ENCODE data around the gene FXYD2. TPM values are rescaled to one million over a fixed set of nuclear protein-coding genes. Genes with fewer than 3 reads are reported as not detected.

Gene FXYD2
- total and polyA plus RNA-seq, 2 of the 8 experiments (the other 6 are each of a cell fraction or from before 2014, with no cell fraction given) = 0.89 to 1.1 TPM

- H3K23me2 ChIP-seq (ENCODE audit: low read depth, low read length) = peaks cover 16% of the 10 kb centered on the region
- H3K9ac ChIP-seq (replicated peaks in 1 of 4; ENCODE audit: extremely low read depth in 1 of 4, low read depth in 3 of 4, low read length in 3 of 4) = no peak within 1 kb of the TSS
- H3K79me1 ChIP-seq (ENCODE audit: low read depth, low read length) = no peaks in the 10 kb centered on the region
- peaks cover 0 to 13% (median 6%) of the 10 kb centered on the region in 4 experiments; a peak in 5 of 7 replicates for H3K4me1 ChIP-seq (replicated peaks in 1 of 4; ENCODE audit: control insufficient read depth in 3 of 4, insufficient read depth in 4 of 4, low read length in 3 of 4)
- no peak within 1 kb of the TSS for H2BK15ac ChIP-seq (ENCODE audit: low read length)
- no peaks in the 10 kb centered on the region for H3K36me3 ChIP-seq (ENCODE audit: control insufficient read depth in 2 of 4, insufficient read depth in 4 of 4, low read length in 3 of 4)
- H3K4me2 ChIP-seq (ENCODE audit: insufficient read depth in 1 of 2, low read depth in 2 of 2, low read length in 2 of 2) = peak within 1 kb of the TSS; percentile 79 to 100
- no peaks in the 10 kb centered on the region for H3K9me3 ChIP-seq (ENCODE audit: insufficient read depth in 2 of 2, low read depth in 1 of 2, low read length in 1 of 2)
- peaks cover 27 to 66% (median 58%) of the 10 kb centered on the region in 4 experiments for H3K27me3 ChIP-seq (replicated peaks in 1 of 4; ENCODE audit: control insufficient read depth in 3 of 4, extremely low read depth in 1 of 4, insufficient read depth in 3 of 4, low read length in 3 of 4)
- H4K8ac ChIP-seq (ENCODE audit: extremely low read depth, insufficient read depth, low read length) = no peak within 1 kb of the TSS; the same call in 1 of the 2 replicates
- TF ChIP-seq MAFK (IDR thresholded peaks at IDR 0.05; ENCODE audit: low read depth, low read length) (no peak), SIRT6 (IDR thresholded peaks at IDR 0.05; ENCODE audit: low read length) (no peak), SUZ12 (IDR thresholded peaks at IDR 0.05; ENCODE audit: low read length) (peak; percentile 26), KDM4A (IDR thresholded peaks at IDR 0.05; ENCODE audit: low read depth, low read length, severe bottlenecking) (peak; percentile 37), MAX (IDR thresholded peaks at IDR 0.05) (peak; percentile 55; the same call in 1 of the 2 replicates), SIN3A (conservative IDR thresholded peaks at IDR 0.05 in 1 of 2, IDR thresholded peaks at IDR 0.05 in 1 of 2; ENCODE audit: low read depth in 1 of 2, low read length in 2 of 2) (peak in 1 of 2 experiments; percentile 51; a peak in 1 of 4 replicates)
- no peak within 1 kb of the TSS for H3K14ac ChIP-seq (ENCODE audit: insufficient read length)
- no peak within 1 kb of the TSS for H3K23ac ChIP-seq (ENCODE audit: insufficient read length)
- peak within 1 kb of the TSS; percentile 78 for H3K18ac ChIP-seq (ENCODE audit: extremely low read depth, low read length)
- H2BK5ac ChIP-seq (ENCODE audit: low read depth, low read length) = peak within 1 kb of the TSS; percentile 52; the same call in 1 of the 2 replicates
- H2AK5ac ChIP-seq (ENCODE audit: low read depth, low read length) = no peak within 1 kb of the TSS
- peak within 1 kb of the TSS; percentile 94 for H2AFZ ChIP-seq (ENCODE audit: low read length)
- DNase-seq (ENCODE audit: low read depth in 1 of 2, low spot score in 2 of 2) (peak in 1 of 2 experiments; percentile 77), FAIRE-seq (no peak)
- no peak within 1 kb of the TSS for H3K27ac ChIP-seq (ENCODE audit: low read depth, low read length)
- no peak within 1 kb of the TSS for H3K56ac ChIP-seq (replicated peaks; ENCODE audit: insufficient read length, low read depth, low read length)
- no peak within 1 kb of the TSS for H2BK12ac ChIP-seq (ENCODE audit: low read depth, low read length)
- 5% methylated on average over 28 of the region's 66 CpGs; no CpG with 5 or more reads in 1 of the 2 experiments for WGBS, 2 experiments (ENCODE audit: extremely low coverage in 1 of 2, insufficient coverage in 1 of 2, insufficient read length in 1 of 2, insufficient replicate concordance in 2 of 2, low coverage in 1 of 2, low lambda C conversion rate in 2 of 2, missing lambda C conversion rate in 1 of 2)
- H3K4me3 ChIP-seq (ENCODE audit: extremely low read depth in 1 of 4, insufficient read depth in 2 of 4, low read depth in 3 of 4, low read length in 4 of 4) = peak within 1 kb of the TSS; percentile 23 to 72 (median 54)
- H4K91ac ChIP-seq (replicated peaks; ENCODE audit: insufficient read length, low read length) = peak within 1 kb of the TSS; percentile 6
- no peak within 1 kb of the TSS for H3K4ac ChIP-seq (replicated peaks; ENCODE audit: insufficient read length, low read depth, low read length)
- no peak within 1 kb of the TSS for H2BK120ac ChIP-seq (replicated peaks; ENCODE audit: low read depth, low read length)
- H4K5ac ChIP-seq (ENCODE audit: insufficient read length, low read depth, low read length) = no peak within 1 kb of the TSS
- no peaks in the 10 kb centered on the region for H3K79me2 ChIP-seq (ENCODE audit: control insufficient read depth in 1 of 2, insufficient read depth in 2 of 2, low read length in 2 of 2)
- ChIA-PET POLR2A (ENCODE audit: partially characterized antibody) (no interaction called here), CTCF (ENCODE audit: partially characterized antibody) (interaction anchor here (0.9 to 4.4 kb wide), 2 partner anchors 9 to 11 kb away, joined by 3 to 39 read pairs; no protein-coding TSS in a partner anchor)
- H4K20me1 ChIP-seq (replicated peaks in 1 of 2; ENCODE audit: control insufficient read depth in 1 of 2, insufficient read depth in 2 of 2, low read length in 2 of 2) = peaks cover 0 to 2% of the 10 kb centered on the region in 2 experiments
- H2BK20ac ChIP-seq (ENCODE audit: low read length) = no peak within 1 kb of the TSS
These were observed 27.5 kb downstream of the FXYD2 start, which contains the start of gene DSCAML1 for GRCh38 chr11:117796872-117797529. Gene DSCAML1, minus strand, starts transcription at chr11:117797216. Its CDS starts 137 bp downstream, at chr11:117797079.
